Sigmoid colon (tissue), 4 donors: ENCODE data around the gene RAB3IL1.

ENCODE experiments used
- CTCF ChIP-seq, 4 experiments: fragments of 450-650 bp in 3 of 4; fragments of 200-600 bp in 1 of 4; IDR thresholded peaks; one replicate each; pipeline ENCODE4 v1.5.1; 2016 to 2019; ENCODE audit warnings: antibody characterized with exemption in 4 of 4, mild to moderate bottlenecking in 3 of 4, moderate library complexity in 2 of 4
- EP300 ChIP-seq, 4 donors: sonication (generic); formaldehyde crosslinking; IDR thresholded peaks; one replicate each; pipeline ENCODE4 v1.6.1; 2017; ENCODE audit warnings: antibody characterized with exemption in 4 of 4

DNA sequence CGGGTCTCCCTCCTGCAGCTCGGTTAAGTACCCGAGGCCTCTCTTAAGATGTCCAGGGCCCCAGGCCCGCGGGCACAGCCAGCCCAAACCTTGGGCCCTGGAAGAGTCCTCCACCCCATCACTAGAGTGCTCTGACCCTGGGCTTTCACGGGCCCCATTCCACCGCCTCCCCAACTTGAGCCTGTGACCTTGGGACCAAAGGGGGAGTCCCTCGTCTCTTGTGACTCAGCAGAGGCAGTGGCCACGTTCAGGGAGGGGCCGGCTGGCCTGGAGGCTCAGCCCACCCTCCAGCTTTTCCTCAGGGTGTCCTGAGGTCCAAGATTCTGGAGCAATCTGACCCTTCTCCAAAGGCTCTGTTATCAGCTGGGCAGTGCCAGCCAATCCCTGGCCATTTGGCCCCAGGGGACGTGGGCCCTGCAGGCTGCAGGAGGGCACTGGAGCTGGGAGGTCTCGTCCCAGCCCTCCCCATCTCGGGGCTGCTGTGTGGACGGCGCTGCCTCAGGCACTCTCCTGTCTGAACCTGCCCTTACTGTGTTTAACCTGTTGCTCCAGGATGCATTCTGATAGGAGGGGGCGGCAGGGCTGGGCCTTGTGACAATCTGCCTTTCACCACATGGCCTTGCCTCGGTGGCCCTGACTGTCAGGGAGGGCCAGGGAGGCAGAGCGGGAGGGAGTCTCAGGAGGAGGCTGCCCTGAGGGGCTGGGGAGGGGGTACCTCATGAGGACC, 51.0 kb downstream of the RAB3IL1 start:
- no peak for TF ChIP-seq CTCF (IDR thresholded peaks at IDR 0.05)
- TF ChIP-seq EP300 (IDR thresholded peaks at IDR 0.05) = no peak
